K562 (cell line): Measurements from ENCODE around the gene RPN1. TPM values are rescaled to one million over a fixed set of nuclear protein-coding genes. Genes with fewer than 3 reads are reported as not detected.

ENCODE experiments used
- BACH1 ChIP-seq: fragments of 200-800 bp; sonication (Bioruptor generic); IDR thresholded peaks from 2 replicates; pipeline ENCODE4 v1.6.1; 2016; ENCODE audit warnings: missing genetic modification characterization, missing compliant biosample characterization
- FOXJ3 ChIP-seq: sonication (generic); formaldehyde crosslinking; IDR thresholded peaks from 2 replicates; pipeline ENCODE4 v1.4.0; 2020; ENCODE audit warnings: mild to moderate bottlenecking, missing genetic modification reagents
- GTF3C2 ChIP-seq: IDR thresholded peaks from 3 replicates; pipeline ENCODE4 v1.6.1; 2011; ENCODE audit warnings: borderline replicate concordance, mild to moderate bottlenecking, moderate library complexity; ENCODE audit not compliant: insufficient read length; ENCODE audit errors: extremely low read depth
- KLF16 ChIP-seq: IDR thresholded peaks from 2 replicates; pipeline ENCODE4 v1.6.1; 2016; ENCODE audit warnings: antibody characterized with exemption
- NRF1 ChIP-seq, 2 experiments: fragments of 450-650 bp; IDR thresholded peaks in 1 of 2; conservative IDR thresholded peaks in 1 of 2; 2 replicates each; pipeline ENCODE4 v1.6.1; 2014; ENCODE audit warnings: mild to moderate bottlenecking in 2 of 2
- PHB2 ChIP-seq: fragments of 450-650 bp; IDR thresholded peaks from 2 replicates; pipeline ENCODE4 v1.6.1; 2017; ENCODE audit warnings: low read depth
- RFX1 ChIP-seq: fragments of 450-650 bp; IDR thresholded peaks from 2 replicates; pipeline ENCODE4 v1.6.1; 2016; ENCODE audit warnings: mild to moderate bottlenecking, moderate library complexity
- RREB1 ChIP-seq: fragments of 250-450 bp; sonication (Bioruptor Pico); IDR thresholded peaks from 2 replicates; pipeline ENCODE4 v1.4.0; 2020
- SP2 ChIP-seq: IDR thresholded peaks from 2 replicates; pipeline ENCODE4 v1.6.1; 2011; ENCODE audit warnings: mild to moderate bottlenecking, low read depth, low read length, moderate library complexity; ENCODE audit not compliant: poor library complexity, severe bottlenecking; ENCODE audit errors: extremely low read depth
- TRIM24 ChIP-seq, 2 experiments: fragments of 450-650 bp; IDR thresholded peaks; 2 replicates each; pipeline ENCODE4 v1.6.1; 2016
- ZNF133 ChIP-seq: fragments of 250-450 bp; sonication (Bioruptor Pico); IDR thresholded peaks from 2 replicates; pipeline ENCODE4 v1.4.0; 2020; ENCODE audit warnings: mild to moderate bottlenecking
- ZNF24 ChIP-seq: fragments of 450-650 bp; IDR thresholded peaks from 2 replicates; pipeline ENCODE4 v1.6.1; 2016
- ZNF277 ChIP-seq: fragments of 250-450 bp; sonication (Bioruptor Pico); IDR thresholded peaks from 2 replicates; pipeline ENCODE4 v1.8.0; 2022; ENCODE audit warnings: inconsistent platforms, mild to moderate bottlenecking, moderate library complexity, borderline replicate concordance
- ZNF347 ChIP-seq: fragments of 450-650 bp; formaldehyde crosslinking; IDR thresholded peaks from 2 replicates; pipeline ENCODE4 v1.4.0; 2020; ENCODE audit warnings: low read depth, mild to moderate bottlenecking, moderate library complexity
- ZNF740 ChIP-seq, 3 experiments: fragments of 200-800 bp in 1 of 3; sonication (Bioruptor generic) in 1 of 3; sonication (generic) in 1 of 3; formaldehyde crosslinking in 1 of 3; IDR thresholded peaks; 2 replicates each; pipeline versions ENCODE4 v1.6.1 to v1.8.0; 2016 to 2022; ENCODE audit warnings: mild to moderate bottlenecking in 2 of 3, missing compliant biosample characterization in 2 of 3, missing genetic modification characterization in 2 of 3, missing genetic modification reagents in 1 of 3
- polyA plus RNA-seq, 8 experiments: library from polyadenylated mRNA; depleted of rRNA in 4 of 8; stranded (reverse) in 5 of 8; unstranded in 3 of 8; fragments of >200 nt; fragmentation: Nextera tagmentation in 2 of 8; fragmentation: Illumina TruSeq in 1 of 8; extraction: Ambion mirVana in 2 of 8; extraction: Trizol in 1 of 8; gene quantifications; 2 replicates each; pipeline versions ENCODE4 v1.2.1 to v1.2.3, GENCODE V29; 2011 to 2014; ENCODE audit warnings: inconsistent platforms in 1 of 8, missing spikeins in 1 of 8
- total RNA-seq, 7 experiments: library from RNA; depleted of rRNA in 6 of 7; stranded (reverse); fragments of >200 nt in 6 of 7; fragmentation: Illumina TruSeq in 2 of 7; extraction: Trizol in 2 of 7; gene quantifications; 2 replicates each; pipeline versions ENCODE4 v1.2.1 to v1.2.3, GENCODE V29; 2011 to 2021; ENCODE audit warnings: low replicate concordance in 1 of 7

Gene RPN1
- total and polyA plus RNA-seq, 9 of the 15 experiments (the other 6 are each of a cell fraction or from before 2014, with no cell fraction given) = 39.5 to 300 (median 148) TPM

- TF ChIP-seq RREB1 (CRISPR knock-in tag) (no peak), ZNF24 (no peak), BACH1 (tag) (no peak), ZNF740 (CRISPR knock-in tag; IDR thresholded peaks at IDR 0.05) (no peak), ZNF740 (tag; IDR thresholded peaks at IDR 0.05) (no peak), ZNF133 (CRISPR knock-in tag) (no peak), NRF1 (conservative IDR thresholded peaks at IDR 0.05 in 1 of 2, IDR thresholded peaks at IDR 0.05 in 1 of 2) (peak; percentile 60 to 63), GTF3C2 (no peak), ZNF277 (CRISPR knock-in tag) (no peak), PHB2 (no peak), FOXJ3 (no peak), SP2 (no peak), KLF16 (no peak), ZNF347 (CRISPR knock-in tag) (no peak), TRIM24 (IDR thresholded peaks at IDR 0.05) (no peak), RFX1 (peak; percentile 95)
These were observed at the start of gene RPN1 (continued) for GRCh38 chr3:128650096-128651050.
